Activated B cell treated with CpG ODN at 0.5 μM for 24 hours (primary cell): ENCODE measurements around the gene ITGA11. TPM values are rescaled to one million over a fixed set of nuclear protein-coding genes. Genes with fewer than 3 reads are reported as not detected.

ENCODE experiments used
- ATAC-seq: fragments of 200-7000 bp; cut with Tn5 transposase; one replicate; pipeline ENCODE4 v1.10.0; 2021; ENCODE audit warnings: low read depth, mild to moderate bottlenecking, moderate library complexity
- CTCF ChIA-PET: fragments of 350-600 bp; sonication (Branson Sonifier 250); formaldehyde crosslinking; loops from one replicate; lab custom pipeline; 2021; ENCODE audit warnings: antibody characterized with exemption; lab: Charles Lee
- POLR2A ChIA-PET: fragments of 350-600 bp; sonication (Branson Sonifier 250); formaldehyde crosslinking; loops from one replicate; lab custom pipeline; 2021; ENCODE audit warnings: antibody characterized with exemption; lab: Charles Lee
- DNase-seq: peaks from one replicate; pipeline ENCODE4 v3.0.0; 2022
- H3K27ac Mint-ChIP-seq: one replicate; pipeline ENCODE4 v1.8.0; 2020; ENCODE audit warnings: mixed read lengths
- H3K27me3 Mint-ChIP-seq: one replicate; pipeline ENCODE4 v1.8.0; 2021; ENCODE audit warnings: mixed read lengths
- H3K36me3 Mint-ChIP-seq: one replicate; pipeline ENCODE4 v1.8.0; 2021; ENCODE audit warnings: low read depth, mixed read lengths
- H3K4me1 Mint-ChIP-seq: one replicate; pipeline ENCODE4 v1.8.0; 2021; ENCODE audit warnings: mixed read lengths
- H3K4me3 Mint-ChIP-seq: one replicate; pipeline ENCODE4 v1.8.0; 2020; ENCODE audit warnings: mild to moderate bottlenecking, mixed read lengths
- H3K9me3 Mint-ChIP-seq: one replicate; pipeline ENCODE4 v1.8.0; 2020; ENCODE audit warnings: mixed read lengths
- intact Hi-C: fragments of 100-400 bp; cut with micrococcal nuclease; formaldehyde crosslinking; loops from one replicate; pipeline ENCODE4 v1.15.1; 2024
- total RNA-seq: library from RNA; stranded (reverse); gene quantifications from 2 replicates; pipeline ENCODE4 v1.2.3, GENCODE V29; 2022
- TF ChIP-seq, protein P1 (sequence below): fragments of 200-600 bp; IDR thresholded peaks from one replicate; pipeline ENCODE4 v1.8.0; 2022; ENCODE audit warnings: antibody characterized with exemption, mild to moderate bottlenecking

Gene ITGA11
- total RNA-seq, 1 donor from 2014 or later, result not detected

DNA sequence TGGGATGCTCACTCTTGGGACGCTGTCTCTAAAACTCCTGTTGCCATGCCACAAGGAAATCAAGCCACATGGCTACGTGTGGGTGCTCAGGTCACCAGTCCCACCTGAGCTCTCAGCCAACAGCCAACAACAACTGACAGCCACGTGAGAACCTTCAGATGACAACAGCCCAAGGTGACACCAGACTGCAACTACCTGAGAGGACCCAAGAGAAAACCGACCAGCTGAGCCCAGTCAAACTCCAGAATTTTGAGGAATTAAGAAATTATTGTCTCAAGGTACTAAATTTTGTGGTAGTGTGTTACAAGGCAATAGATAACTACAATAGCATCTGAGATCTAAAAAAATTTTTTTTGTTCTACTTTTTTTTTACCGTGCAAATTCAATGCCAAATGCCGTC lies 75.2 kb downstream of the ITGA11 start:
- Mint-ChIP-seq H3K27ac (no peak overlapping the region), H3K9me3 (no peaks in the 10 kb centered on the region), H3K36me3 (no peaks in the 10 kb centered on the region), H3K4me3 (no peak overlapping the region), H3K27me3 (peaks cover 4% of the 10 kb centered on the region), H3K4me1 (peaks cover 6% of the 10 kb centered on the region)
- ChIA-PET CTCF (no interaction called here), POLR2A (no interaction called here)
- no peak for ATAC-seq
- TF ChIP-seq, protein P1, sequence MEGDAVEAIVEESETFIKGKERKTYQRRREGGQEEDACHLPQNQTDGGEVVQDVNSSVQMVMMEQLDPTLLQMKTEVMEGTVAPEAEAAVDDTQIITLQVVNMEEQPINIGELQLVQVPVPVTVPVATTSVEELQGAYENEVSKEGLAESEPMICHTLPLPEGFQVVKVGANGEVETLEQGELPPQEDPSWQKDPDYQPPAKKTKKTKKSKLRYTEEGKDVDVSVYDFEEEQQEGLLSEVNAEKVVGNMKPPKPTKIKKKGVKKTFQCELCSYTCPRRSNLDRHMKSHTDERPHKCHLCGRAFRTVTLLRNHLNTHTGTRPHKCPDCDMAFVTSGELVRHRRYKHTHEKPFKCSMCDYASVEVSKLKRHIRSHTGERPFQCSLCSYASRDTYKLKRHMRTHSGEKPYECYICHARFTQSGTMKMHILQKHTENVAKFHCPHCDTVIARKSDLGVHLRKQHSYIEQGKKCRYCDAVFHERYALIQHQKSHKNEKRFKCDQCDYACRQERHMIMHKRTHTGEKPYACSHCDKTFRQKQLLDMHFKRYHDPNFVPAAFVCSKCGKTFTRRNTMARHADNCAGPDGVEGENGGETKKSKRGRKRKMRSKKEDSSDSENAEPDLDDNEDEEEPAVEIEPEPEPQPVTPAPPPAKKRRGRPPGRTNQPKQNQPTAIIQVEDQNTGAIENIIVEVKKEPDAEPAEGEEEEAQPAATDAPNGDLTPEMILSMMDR, result no peak
- no peak for DNase-seq
- intact Hi-C loops, result no loop called here

DNA sequence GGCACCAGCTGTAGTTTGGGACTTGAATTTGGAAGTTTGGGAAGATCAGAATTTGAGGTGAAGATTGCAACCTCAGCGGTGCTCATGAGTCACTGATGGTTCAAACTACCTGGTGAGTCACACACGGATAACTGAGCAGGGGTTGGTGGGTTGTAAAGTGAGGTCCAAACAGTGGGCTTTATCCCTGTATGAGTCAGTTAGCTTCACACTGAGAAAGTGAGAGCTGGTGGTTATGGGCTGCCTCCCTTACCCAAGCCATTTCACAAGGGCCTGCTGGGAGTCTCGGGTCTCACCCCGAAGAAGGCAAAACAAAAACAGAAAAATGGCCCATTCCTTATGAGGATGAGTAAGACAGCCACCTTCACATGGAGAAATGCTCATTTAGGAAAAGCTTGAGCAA lies 77.0 kb downstream of the ITGA11 start:
- CTCF ChIA-PET, result no interaction called here
- no peak for ATAC-seq

DNA sequence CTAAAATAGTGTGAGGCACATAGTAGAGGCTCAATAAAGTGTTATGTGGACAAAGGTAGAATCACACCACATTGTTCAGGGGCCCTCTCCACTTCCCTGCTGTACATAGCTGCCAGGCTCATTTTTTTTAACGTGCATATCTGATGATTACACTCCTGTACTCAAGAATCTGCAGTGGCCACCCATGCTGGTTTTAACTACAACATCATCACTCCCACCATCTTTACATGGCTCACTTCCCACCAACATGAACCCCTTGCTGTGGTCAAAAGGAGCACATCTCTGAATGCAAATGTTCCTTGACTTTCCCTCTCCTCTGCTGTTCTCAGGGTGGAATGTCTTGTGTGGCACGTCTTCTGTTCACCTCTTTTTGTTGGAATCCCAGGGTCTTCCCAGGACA lies 77.7 kb downstream of the ITGA11 start:
- ATAC-seq (no peak), DNase-seq (no peak)
- intact Hi-C loops, result no loop called here
- TF ChIP-seq, protein P1, result no peak
- Mint-ChIP-seq H3K36me3 (no peaks in the 10 kb centered on the region), H3K27me3 (peaks cover 3% of the 10 kb centered on the region), H3K9me3 (no peaks in the 10 kb centered on the region), H3K27ac (no peak overlapping the region), H3K4me3 (no peak overlapping the region), H3K4me1 (peaks cover 9% of the 10 kb centered on the region)
- POLR2A ChIA-PET, result no interaction called here
- CTCF ChIA-PET, result no interaction called here

More for the DNA sequence above, 77.0 kb downstream of the ITGA11 start:
- Mint-ChIP-seq H3K4me1 (peaks cover 9% of the 10 kb centered on the region), H3K36me3 (no peaks in the 10 kb centered on the region), H3K27ac (no peak overlapping the region), H3K27me3 (peaks cover 3% of the 10 kb centered on the region), H3K9me3 (no peaks in the 10 kb centered on the region), H3K4me3 (no peak overlapping the region)
- intact Hi-C loops, result no loop called here
- DNase-seq, result no peak
- TF ChIP-seq, protein P1, result no peak
- POLR2A ChIA-PET, result no interaction called here

DNA sequence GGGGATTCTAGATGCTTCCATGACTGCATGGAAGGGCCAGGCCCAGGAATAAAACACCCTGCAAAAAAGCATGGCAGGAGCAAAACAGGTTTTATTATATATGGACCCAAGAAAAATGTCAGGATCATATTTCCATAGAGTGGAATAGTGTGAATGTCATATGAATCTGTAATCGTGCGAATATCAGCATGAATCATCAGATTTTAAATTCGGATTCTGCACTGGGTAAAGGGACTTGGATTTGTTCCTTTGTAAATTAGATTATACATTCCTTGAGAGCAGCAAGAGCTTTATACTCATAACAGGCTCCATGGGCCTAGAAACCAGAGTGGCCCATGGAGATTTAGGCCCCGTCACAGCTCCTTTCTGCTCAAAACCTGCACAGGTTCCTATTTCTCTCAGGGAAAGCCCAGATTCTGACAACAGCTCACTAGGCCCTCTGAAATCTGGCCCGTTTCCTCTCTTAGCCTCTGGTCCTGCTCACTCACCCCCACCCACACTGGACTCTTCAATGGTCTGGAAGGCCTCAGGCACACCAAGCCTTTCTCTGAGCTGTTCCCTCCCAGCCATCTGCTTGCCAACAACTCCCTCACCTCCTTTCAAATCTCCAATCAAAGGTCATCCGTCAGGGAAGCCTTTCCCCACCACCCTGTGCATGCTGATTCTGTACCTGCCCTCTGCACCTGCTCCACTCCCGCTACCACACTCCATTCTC lies 78.4 kb downstream of the ITGA11 start:
- peaks cover 9% of the 10 kb centered on the region for H3K4me1 Mint-ChIP-seq
- TF ChIP-seq, protein P1, result no peak
- ChIA-PET CTCF (no interaction called here), POLR2A (no interaction called here)
- intact Hi-C loops, result no loop called here
- DNase-seq (no peak), ATAC-seq (no peak)
- H3K4me3 Mint-ChIP-seq, result no peak overlapping the region
- H3K36me3 Mint-ChIP-seq, result no peaks in the 10 kb centered on the region
- H3K9me3 Mint-ChIP-seq, result no peaks in the 10 kb centered on the region
- H3K27ac Mint-ChIP-seq, result no peak overlapping the region
- H3K27me3 Mint-ChIP-seq, result peaks cover 3% of the 10 kb centered on the region

DNA sequence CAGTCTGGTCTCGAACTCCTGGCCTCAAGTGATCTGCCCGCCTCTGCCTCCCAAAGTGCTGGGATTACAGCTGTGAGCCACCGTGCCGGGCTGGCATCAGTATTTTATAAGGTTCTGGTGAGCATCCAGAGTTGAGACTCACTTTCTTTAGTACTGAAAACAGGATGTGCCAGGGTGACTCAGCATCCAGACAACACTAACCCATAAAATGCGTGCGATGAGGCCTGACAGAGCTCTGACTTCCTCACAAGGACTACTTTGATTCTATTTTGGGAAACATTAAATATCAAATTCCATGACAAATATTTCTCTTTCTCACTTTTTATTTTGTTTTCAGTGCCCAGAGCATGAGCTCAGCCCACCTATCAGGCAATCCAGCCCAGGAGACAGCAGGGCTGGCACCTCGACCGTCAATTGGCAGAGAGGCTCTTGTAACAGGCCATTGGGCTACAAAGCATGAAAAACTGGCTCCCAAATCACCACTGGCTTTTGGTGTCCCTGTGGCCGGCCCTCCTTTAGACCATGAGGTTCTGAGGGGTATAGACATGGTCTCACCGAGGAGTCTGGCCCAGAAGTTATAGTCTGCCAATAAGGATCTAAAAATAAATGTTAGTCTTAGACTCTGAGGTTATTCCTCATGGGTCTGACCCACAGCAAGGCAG lies 79.4 kb downstream of the ITGA11 start:
- H3K27me3 Mint-ChIP-seq, result peaks cover 4% of the 10 kb centered on the region
- H3K36me3 Mint-ChIP-seq, result no peaks in the 10 kb centered on the region
- H3K4me1 Mint-ChIP-seq, result peaks cover 9% of the 10 kb centered on the region
- ATAC-seq (peak; percentile 56), DNase-seq (no peak)
- H3K4me3 Mint-ChIP-seq, result no peak overlapping the region
- POLR2A ChIA-PET, result interaction anchor here (0.6 kb wide), 1 partner anchor 448 kb away, joined by 6 read pairs; no protein-coding TSS in a partner anchor
- H3K27ac Mint-ChIP-seq, result peak overlapping the region; percentile 68
- no peaks in the 10 kb centered on the region for H3K9me3 Mint-ChIP-seq
- CTCF ChIA-PET, result no interaction called here
- intact Hi-C loops, result no loop called here
- TF ChIP-seq, protein P1, result no peak
